ENCODE measurements around the gene PHKB.

The PHKB gene

GRCh38 chr16:47719713-47720112, 258.6 kb downstream of the PHKB start:
- H3K36me3 Mint-ChIP-seq (ENCODE audit: low read depth), result no peaks in the 10 kb centered on the region
- H3K4me1 Mint-ChIP-seq (ENCODE audit: low read depth), result no peaks in the 10 kb centered on the region
- no peaks in the 10 kb centered on the region for H3K27me3 Mint-ChIP-seq
- no peaks in the 10 kb centered on the region for H3K9me3 Mint-ChIP-seq
- no peak overlapping the region for H3K27ac Mint-ChIP-seq
- intact Hi-C loops (cut with micrococcal nuclease), result no loop called here
- H3K4me3 Mint-ChIP-seq, result no peak overlapping the region

- Mint-ChIP-seq H3K27me3 (no peaks in the 10 kb centered on the region), H3K9me3 (no peaks in the 10 kb centered on the region), H3K27ac (no peak overlapping the region), H3K36me3 (ENCODE audit: low read depth) (no peaks in the 10 kb centered on the region), H3K4me3 (no peak overlapping the region), H3K4me1 (ENCODE audit: low read depth) (no peaks in the 10 kb centered on the region)
- intact Hi-C loops (cut with micrococcal nuclease), result no loop called here
Observed at GRCh38 chr16:47721006-47721637, 260.0 kb downstream of the PHKB start.

GRCh38 chr16:47722046-47722445, 260.9 kb downstream of the PHKB start:
- Mint-ChIP-seq H3K4me3 (no peak overlapping the region), H3K4me1 (ENCODE audit: low read depth) (no peaks in the 10 kb centered on the region), H3K27ac (no peak overlapping the region), H3K9me3 (no peaks in the 10 kb centered on the region), H3K36me3 (ENCODE audit: low read depth) (no peaks in the 10 kb centered on the region), H3K27me3 (no peaks in the 10 kb centered on the region)
- intact Hi-C loops (cut with micrococcal nuclease), result no loop called here

- Mint-ChIP-seq H3K9me3 (no peaks in the 10 kb centered on the region), H3K27me3 (no peaks in the 10 kb centered on the region), H3K4me3 (no peak overlapping the region), H3K27ac (no peak overlapping the region), H3K36me3 (ENCODE audit: low read depth) (no peaks in the 10 kb centered on the region), H3K4me1 (ENCODE audit: low read depth) (no peaks in the 10 kb centered on the region)
- intact Hi-C loops (cut with micrococcal nuclease), result no loop called here
Observed at GRCh38 chr16:47724115-47724785, 263.1 kb downstream of the PHKB start.

- Mint-ChIP-seq H3K4me3 (no peak overlapping the region), H3K36me3 (ENCODE audit: low read depth) (no peaks in the 10 kb centered on the region), H3K27ac (no peak overlapping the region), H3K4me1 (ENCODE audit: low read depth) (no peaks in the 10 kb centered on the region), H3K9me3 (no peaks in the 10 kb centered on the region), H3K27me3 (no peaks in the 10 kb centered on the region)
- intact Hi-C loops (cut with micrococcal nuclease), result no loop called here
Observed at GRCh38 chr16:47725188-47725695, 264.1 kb downstream of the PHKB start.

GRCh38 chr16:47726031-47726675, 265.0 kb downstream of the PHKB start:
- no peaks in the 10 kb centered on the region for H3K9me3 Mint-ChIP-seq
- no peaks in the 10 kb centered on the region for H3K4me1 Mint-ChIP-seq (ENCODE audit: low read depth)
- intact Hi-C loops (cut with micrococcal nuclease), result no loop called here
- H3K27ac Mint-ChIP-seq, result no peak overlapping the region
- H3K27me3 Mint-ChIP-seq, result no peaks in the 10 kb centered on the region
- no peak overlapping the region for H3K4me3 Mint-ChIP-seq
- H3K36me3 Mint-ChIP-seq (ENCODE audit: low read depth), result no peaks in the 10 kb centered on the region

- no peaks in the 10 kb centered on the region for H3K27me3 Mint-ChIP-seq
- no peaks in the 10 kb centered on the region for H3K9me3 Mint-ChIP-seq
- H3K4me1 Mint-ChIP-seq (ENCODE audit: low read depth), result no peaks in the 10 kb centered on the region
- intact Hi-C loops (cut with micrococcal nuclease), result no loop called here
- H3K36me3 Mint-ChIP-seq (ENCODE audit: low read depth), result no peaks in the 10 kb centered on the region
- H3K4me3 Mint-ChIP-seq, result no peak overlapping the region
- no peak overlapping the region for H3K27ac Mint-ChIP-seq
Observed at GRCh38 chr16:47727131-47727530, 266.0 kb downstream of the PHKB start.

- no peak overlapping the region for H3K4me3 Mint-ChIP-seq
- no peaks in the 10 kb centered on the region for H3K36me3 Mint-ChIP-seq (ENCODE audit: low read depth)
- H3K27me3 Mint-ChIP-seq, result no peaks in the 10 kb centered on the region
- H3K4me1 Mint-ChIP-seq (ENCODE audit: low read depth), result no peaks in the 10 kb centered on the region
- H3K9me3 Mint-ChIP-seq, result no peaks in the 10 kb centered on the region
- intact Hi-C loops (cut with micrococcal nuclease), result no loop called here
- H3K27ac Mint-ChIP-seq, result no peak overlapping the region
Observed at GRCh38 chr16:47728205-47728604, 267.1 kb downstream of the PHKB start.

- Mint-ChIP-seq H3K27me3 (no peaks in the 10 kb centered on the region), H3K9me3 (no peaks in the 10 kb centered on the region), H3K4me1 (ENCODE audit: low read depth) (no peaks in the 10 kb centered on the region), H3K27ac (no peak overlapping the region), H3K36me3 (ENCODE audit: low read depth) (no peaks in the 10 kb centered on the region), H3K4me3 (no peak overlapping the region)
- intact Hi-C loops (cut with micrococcal nuclease), result no loop called here
Observed at GRCh38 chr16:47729701-47730100, 268.6 kb downstream of the PHKB start.

GRCh38 chr16:47731252-47731651, 270.1 kb downstream of the PHKB start:
- no peaks in the 10 kb centered on the region for H3K36me3 Mint-ChIP-seq (ENCODE audit: low read depth)
- no peaks in the 10 kb centered on the region for H3K27me3 Mint-ChIP-seq
- no peak overlapping the region for H3K4me3 Mint-ChIP-seq
- no peaks in the 10 kb centered on the region for H3K9me3 Mint-ChIP-seq
- H3K27ac Mint-ChIP-seq, result no peak overlapping the region
- intact Hi-C loops (cut with micrococcal nuclease), result no loop called here
- H3K4me1 Mint-ChIP-seq (ENCODE audit: low read depth), result no peaks in the 10 kb centered on the region

- no peak overlapping the region for H3K4me3 Mint-ChIP-seq
- no peaks in the 10 kb centered on the region for H3K27me3 Mint-ChIP-seq
- H3K27ac Mint-ChIP-seq, result no peak overlapping the region
- H3K9me3 Mint-ChIP-seq, result no peaks in the 10 kb centered on the region
- intact Hi-C loops (cut with micrococcal nuclease), result no loop called here
- no peaks in the 10 kb centered on the region for H3K4me1 Mint-ChIP-seq (ENCODE audit: low read depth)
- H3K36me3 Mint-ChIP-seq (ENCODE audit: low read depth), result no peaks in the 10 kb centered on the region
Observed at GRCh38 chr16:47732122-47732521, 271.0 kb downstream of the PHKB start.

- no peaks in the 10 kb centered on the region for H3K4me1 Mint-ChIP-seq (ENCODE audit: low read depth)
- no peaks in the 10 kb centered on the region for H3K9me3 Mint-ChIP-seq
- intact Hi-C loops (cut with micrococcal nuclease), result no loop called here
- H3K27ac Mint-ChIP-seq, result no peak overlapping the region
- H3K27me3 Mint-ChIP-seq, result no peaks in the 10 kb centered on the region
- H3K4me3 Mint-ChIP-seq, result no peak overlapping the region
- no peaks in the 10 kb centered on the region for H3K36me3 Mint-ChIP-seq (ENCODE audit: low read depth)
Observed at GRCh38 chr16:47732523-47733111, 271.5 kb downstream of the PHKB start.

- no peak overlapping the region for H3K27ac Mint-ChIP-seq
- no peaks in the 10 kb centered on the region for H3K27me3 Mint-ChIP-seq
- H3K4me3 Mint-ChIP-seq, result no peak overlapping the region
- intact Hi-C loops (cut with micrococcal nuclease), result no loop called here
- no peaks in the 10 kb centered on the region for H3K4me1 Mint-ChIP-seq (ENCODE audit: low read depth)
- H3K36me3 Mint-ChIP-seq (ENCODE audit: low read depth), result no peaks in the 10 kb centered on the region
- H3K9me3 Mint-ChIP-seq, result peaks cover 9% of the 10 kb centered on the region
Observed at GRCh38 chr16:47734081-47734857, 273.1 kb downstream of the PHKB start.

Measured in dendritic cell treated with granulocyte-macrophage colony-stimulating factor and Interleukin-4, amounts not matched to agents 40 ng/mL and 50 ng/mL, for 4 days (primary cell).